Stimulated activated CD4-positive, alpha-beta T cell treated with anti-CD3 and anti-CD28 coated beads, Interleukin-4, amount 100 ng/mL, for 4 hours (primary cell): ENCODE data around the gene TK2.
"Not testable (repeated sequence)": the region's sequence is repeated elsewhere in the genome, so short reads cannot be mapped to it uniquely, and the experiment has no call there.

Source experiments
- DNase-seq, 2 experiments: peaks; one replicate each; pipeline ENCODE4 v3.0.0-alpha.2; 2020

TK2 gene

DNA sequence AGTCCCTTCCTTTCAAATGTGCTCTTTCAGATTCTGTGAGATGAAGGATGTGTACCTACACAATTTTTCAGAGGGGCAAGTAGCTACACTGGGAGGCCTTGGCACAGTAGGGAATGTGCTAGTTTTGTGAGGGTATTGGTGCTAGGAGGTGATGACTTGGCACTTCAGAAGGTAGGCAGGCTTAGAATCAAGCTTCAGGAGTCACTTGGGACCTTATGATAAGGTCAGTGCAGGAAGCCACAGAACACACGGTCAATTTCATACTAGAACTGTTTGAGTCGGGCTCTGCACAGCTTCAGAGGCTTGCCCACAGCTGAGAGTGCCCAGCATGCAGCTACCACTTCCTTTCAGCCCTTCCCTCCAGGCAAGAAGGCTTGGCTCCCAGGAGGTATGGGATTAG, 22.4 kb upstream of the TK2 start:
- DNase-seq: no peak

DNA sequence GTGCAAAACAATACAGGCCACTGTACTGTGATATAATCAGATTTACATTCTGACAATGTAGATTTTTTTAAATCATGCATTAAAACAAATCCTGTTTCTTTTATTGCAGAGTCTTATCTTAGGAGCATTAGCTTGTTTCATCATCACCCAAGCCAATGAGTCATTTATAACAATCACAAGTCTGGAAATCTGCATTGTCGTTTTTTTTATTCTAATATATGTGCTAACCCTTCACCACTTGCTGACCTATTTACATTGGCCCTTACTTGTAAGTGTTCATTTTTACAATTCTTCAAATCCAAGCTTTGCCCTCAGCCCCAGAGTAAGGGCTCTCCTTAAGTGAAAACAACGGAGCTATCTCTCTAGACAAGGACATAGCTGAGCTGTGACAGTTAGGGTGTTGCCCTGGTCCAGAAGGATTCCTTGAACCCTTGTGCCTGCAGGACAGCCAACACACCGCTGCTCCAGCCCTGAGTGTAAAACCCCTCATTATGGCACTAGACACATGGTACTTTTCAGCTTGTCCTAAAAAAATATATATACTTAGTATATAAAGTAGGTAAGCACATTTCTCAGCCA, 20.0 kb upstream of the TK2 start:
- no peak for DNase-seq

- DNase-seq: no peak
These were observed 19.2 kb upstream of the TK2 start for GRCh38 chr16:66569131-66569530.

GRCh38 chr16:66568355-66568754, 18.4 kb upstream of the TK2 start:
- DNase-seq: no peak

DNA sequence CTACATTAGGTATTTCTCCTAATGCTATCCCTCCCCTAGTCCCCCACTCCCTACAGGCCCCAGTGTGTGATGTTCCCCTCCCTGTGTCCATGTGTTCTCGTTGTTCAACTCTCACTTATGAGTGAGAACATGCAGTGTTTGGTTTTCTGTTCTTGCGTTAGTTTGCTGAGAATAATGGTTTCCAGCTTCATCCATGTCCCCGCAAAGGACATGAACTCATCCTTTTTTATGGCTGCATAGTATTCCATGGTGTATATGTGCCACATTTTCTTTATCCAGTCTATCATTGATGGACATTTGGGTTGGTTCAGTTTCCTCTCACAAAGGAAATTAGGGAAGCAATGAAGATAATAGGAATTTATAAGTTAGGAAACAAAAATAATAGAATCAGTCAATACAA, 17.3 kb upstream of the TK2 start:
- not testable (repeated sequence) for DNase-seq

- DNase-seq: no peak
These were observed 16.4 kb upstream of the TK2 start, which contains the start of gene CMTM1 for GRCh38 chr16:66566051-66566901. TSS of gene CMTM1 (plus strand) at chr16:66566439. CDS start at chr16:66566514, 75 bp downstream.

- no peak for DNase-seq
These were observed 13.8 kb upstream of the TK2 start for GRCh38 chr16:66563574-66564334.

DNA sequence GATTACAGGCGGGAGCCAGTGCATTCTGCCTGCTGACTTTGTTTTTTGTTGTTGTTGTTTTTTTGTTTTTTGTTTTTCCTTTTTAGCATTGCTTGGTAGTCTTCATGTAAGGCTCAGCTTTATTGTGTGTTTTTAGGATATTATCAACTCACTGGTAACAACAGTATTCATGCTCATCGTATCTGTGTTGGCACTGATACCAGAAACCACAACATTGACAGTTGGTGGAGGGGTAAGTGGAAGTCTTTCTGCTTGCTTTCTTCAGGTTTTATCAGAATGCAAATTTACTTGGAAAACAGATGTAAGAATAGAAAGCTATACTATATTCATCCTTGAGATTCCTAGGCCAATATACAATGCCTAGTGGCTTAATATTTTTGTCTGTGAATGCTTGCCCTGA, 13.1 kb upstream of the TK2 start:
- no peak for DNase-seq

DNA sequence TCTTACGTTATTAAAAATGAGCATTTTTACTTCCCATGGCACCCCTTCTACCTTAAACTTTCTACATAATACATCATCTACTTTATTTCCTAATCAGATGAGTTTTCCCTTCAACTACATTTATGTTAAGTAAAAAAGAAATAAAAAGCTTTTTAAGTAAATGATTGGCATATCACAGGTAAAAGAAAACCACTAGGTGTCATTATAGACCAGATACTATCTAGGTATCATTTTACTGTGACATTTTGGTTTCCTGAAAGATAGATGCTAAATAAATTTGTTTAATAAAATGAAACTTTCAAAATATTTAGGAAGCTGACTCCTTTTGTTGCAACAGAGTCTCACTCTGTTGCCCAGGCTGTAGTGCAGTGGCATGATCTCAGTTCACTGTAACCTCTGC, 12.5 kb upstream of the TK2 start:
- no peak for DNase-seq

- no peak for DNase-seq
These were observed 11.6 kb upstream of the TK2 start for GRCh38 chr16:66561381-66562080.

GRCh38 chr16:66560107-66560506, 10.2 kb upstream of the TK2 start:
- DNase-seq: no peak

DNA sequence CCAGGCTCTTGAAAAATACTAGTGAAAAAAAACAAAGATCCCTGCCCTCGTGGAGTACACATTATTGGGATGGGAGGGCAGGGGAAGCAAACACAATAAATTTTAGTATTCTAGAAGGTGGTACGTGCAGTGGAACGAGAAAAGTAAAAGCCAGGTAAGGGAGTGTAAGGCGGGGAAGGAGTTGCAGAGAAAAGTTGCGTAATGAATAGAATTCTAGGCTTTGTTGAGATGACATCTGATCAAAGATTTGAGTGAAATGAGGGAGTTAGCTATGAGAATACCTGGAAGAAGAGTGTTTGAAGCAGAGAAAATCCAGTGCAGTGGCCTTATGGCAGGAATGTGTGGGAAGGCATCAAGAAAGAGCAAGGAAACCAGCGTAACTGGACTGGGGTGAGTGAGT, 4.6 kb upstream of the TK2 start:
- DNase-seq: no peak

DNA sequence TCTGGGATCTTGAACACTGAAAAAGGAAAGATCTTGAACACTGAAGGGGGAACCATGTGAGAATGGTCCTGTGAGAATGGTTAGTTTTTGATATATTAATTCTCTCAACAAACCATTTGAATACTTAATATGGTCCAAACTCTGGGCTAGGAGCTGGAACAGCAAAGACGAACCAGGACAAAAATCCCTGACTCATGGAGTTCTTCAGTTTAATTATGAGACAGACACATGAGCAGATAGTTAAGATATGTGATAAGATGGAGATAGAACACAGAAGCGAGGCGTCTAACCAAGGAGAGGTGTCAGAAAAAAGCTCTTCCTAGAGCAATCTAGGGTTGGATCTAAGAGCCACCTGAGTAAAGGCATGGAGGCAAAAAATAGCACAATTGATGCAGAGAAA, 4.1 kb upstream of the TK2 start:
- no peak for DNase-seq

GRCh38 chr16:66553223-66553622, 3.3 kb upstream of the TK2 start:
- no peak for DNase-seq

DNA sequence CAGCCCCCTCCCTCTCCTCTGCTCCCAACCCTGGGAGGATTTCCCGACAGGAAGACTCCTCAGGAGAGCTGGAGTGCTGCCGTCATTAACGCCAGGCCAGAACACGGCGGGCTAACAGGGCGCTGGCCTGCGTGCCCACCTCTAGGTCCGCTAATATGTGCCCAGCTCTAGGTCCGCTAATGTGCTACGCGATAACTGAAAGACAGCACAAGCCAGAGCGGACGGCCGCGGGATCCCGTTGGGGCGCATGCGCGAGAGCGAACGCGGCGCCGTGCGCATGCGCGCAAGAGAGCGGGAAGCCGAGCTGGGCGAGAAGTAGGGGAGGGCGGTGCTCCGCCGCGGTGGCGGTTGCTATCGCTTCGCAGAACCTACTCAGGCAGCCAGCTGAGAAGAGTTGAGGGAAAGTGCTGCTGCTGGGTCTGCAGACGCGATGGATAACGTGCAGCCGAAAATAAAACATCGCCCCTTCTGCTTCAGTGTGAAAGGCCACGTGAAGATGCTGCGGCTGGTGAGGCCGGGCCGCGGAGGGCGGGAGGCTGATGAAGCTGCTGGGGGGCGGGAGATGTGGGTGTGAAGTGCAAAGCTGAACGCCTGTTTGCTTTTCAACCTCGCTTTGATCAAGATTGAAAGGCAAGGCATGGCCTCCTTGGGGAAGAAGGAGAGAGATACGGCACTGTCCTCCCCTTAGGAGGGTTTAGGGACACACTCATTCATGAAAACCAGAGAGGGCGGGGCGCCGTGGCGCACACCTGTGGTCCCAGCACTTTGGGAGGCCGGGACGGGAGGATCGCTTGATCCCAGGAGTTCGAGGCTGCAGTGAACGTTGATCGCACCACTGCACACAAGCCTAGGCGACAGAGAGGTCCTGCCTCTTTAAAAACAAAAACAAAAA, 2.6 kb upstream of the TK2 start, which contains the start of gene CKLF:
TSS of gene CKLF (plus strand) at position 291 of the 892 bp plus-strand sequence. CDS start at position 431, 140 bp downstream.
- peak; percentile 88 to 90 for DNase-seq

DNA sequence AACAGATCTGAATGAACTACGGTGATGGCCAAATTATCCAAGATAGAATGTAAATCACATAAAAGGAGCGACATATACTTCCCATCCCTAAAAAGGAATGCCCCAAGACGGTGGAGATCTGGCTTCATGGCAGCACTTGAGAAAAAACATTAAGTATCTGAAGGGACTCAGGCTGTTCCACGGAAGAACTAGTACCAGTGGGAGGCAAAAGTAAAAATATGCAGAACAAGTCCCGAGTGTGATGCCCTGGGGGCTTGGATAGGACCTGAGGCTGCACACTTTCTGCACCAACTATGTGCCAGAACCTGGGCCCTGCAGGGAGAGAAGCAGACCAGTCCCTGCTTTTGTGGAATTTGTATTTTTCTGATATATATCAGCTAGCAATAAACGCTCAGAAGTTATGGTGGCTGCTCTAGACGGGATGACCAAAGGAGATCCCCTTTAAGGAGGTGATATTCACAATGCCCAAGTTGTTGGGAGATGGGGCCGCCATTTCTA, 1.9 kb upstream of the TK2 start:
- no peak for DNase-seq

GRCh38 chr16:66551348-66551759, 1.4 kb upstream of the TK2 start:
- peak; percentile 44 to 53 for DNase-seq

- DNase-seq: no peak
These were observed 1.1 kb downstream of the TK2 start for GRCh38 chr16:66548868-66549267.

DNA sequence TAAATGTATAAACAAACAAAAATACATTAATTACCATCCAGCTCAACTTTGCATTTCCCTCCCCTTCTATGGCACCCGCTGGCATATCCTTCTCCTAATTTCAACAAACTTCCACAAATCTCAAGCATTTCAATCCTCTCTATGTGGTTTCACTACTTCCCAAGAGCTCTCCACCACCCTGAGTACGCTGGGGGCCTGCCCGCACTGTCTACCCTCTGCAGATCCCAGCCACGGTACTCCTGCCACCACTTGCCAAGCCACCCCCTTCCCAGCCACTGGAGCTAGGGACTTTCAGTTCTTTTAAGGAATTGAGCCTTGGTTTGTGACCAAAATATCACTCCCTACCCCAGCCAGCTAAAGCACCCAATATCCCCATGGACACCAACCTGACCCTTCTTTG, 1.9 kb downstream of the TK2 start:
- DNase-seq: no peak

DNA sequence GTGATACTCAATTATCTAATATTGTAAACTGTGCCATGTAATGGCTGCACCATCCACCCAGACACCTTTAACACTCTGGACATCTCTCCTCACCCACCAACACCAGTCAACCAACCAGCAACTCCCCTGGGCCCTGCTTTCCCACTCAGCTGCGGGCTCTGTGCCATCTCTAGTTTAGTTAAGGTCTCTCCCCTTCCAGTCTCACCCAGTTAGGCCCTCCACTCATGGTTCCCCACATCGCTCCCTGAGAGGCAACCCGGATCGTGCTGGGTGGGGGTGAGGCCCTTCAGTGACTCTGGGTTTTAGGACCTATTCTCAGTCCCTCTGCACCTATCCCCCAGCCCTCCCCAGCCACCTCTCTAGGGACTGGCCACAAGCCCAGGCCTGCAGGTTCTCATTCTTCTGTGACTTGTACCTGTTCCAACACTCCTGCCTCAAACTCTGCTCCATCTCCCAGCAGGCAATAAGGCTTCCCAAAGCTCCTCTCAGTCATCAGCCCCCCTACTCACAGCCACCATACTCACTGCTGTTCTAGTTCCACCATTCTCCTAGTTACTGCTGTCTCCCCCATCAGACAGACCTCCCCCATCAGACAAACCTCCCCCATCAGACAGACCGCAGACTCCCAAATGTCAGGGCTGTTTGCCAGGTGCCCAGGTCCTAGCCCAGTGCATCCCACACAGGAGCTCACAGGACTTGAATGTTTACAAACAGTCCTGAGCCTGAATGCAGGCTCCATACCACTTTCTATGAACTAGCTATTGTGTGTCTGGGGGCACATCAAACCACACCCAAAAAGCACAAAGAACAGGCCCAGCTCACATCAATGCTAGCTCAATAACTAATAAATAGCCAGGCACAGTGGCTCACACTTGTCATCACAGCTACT, 2.6 kb downstream of the TK2 start:
- no peak for DNase-seq
